Neural progenitor cell (in vitro differentiated cells): ENCODE data around the gene NPEPL1.

Experiments
- EZH2 ChIP-seq: fragments of 200-600 bp; sonication (generic); IDR thresholded peaks from 2 replicates; pipeline ENCODE4 v1.6.1; 2017; ENCODE audit warnings: antibody characterized with exemption, mild to moderate bottlenecking, moderate library complexity
- EZH2phosphoT487 ChIP-seq: fragments of 200-600 bp; sonication (generic); IDR thresholded peaks from 2 replicates; pipeline ENCODE4 v1.6.1; 2017; ENCODE audit warnings: antibody characterized with exemption
- TF ChIP-seq, protein P1 (sequence below): fragments of 200-600 bp; sonication (generic); IDR thresholded peaks from 2 replicates; pipeline ENCODE4 v1.5.1; 2017; ENCODE audit warnings: antibody characterized with exemption, mild to moderate bottlenecking

DNA sequence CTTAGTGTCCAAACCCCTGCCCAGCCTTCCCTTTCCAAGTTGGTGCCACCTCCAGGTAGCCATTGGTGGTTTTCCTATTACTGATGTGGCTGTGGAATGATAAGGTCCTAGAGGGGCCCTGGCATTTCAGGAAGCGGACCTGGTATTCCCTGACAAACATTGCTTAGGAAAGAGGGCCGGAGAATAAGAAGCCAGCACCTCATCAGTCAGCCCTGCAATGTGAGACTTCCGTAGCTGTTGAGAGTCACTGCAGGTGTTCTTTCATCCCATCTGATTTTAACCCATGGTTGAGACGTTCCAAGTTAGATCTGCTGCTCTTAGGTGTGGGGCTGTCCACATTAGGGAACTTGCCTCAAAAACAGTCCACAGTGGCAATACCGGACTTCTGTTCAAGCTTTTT lies 14.8 kb upstream of the NPEPL1 start:
- TF ChIP-seq, protein P1, sequence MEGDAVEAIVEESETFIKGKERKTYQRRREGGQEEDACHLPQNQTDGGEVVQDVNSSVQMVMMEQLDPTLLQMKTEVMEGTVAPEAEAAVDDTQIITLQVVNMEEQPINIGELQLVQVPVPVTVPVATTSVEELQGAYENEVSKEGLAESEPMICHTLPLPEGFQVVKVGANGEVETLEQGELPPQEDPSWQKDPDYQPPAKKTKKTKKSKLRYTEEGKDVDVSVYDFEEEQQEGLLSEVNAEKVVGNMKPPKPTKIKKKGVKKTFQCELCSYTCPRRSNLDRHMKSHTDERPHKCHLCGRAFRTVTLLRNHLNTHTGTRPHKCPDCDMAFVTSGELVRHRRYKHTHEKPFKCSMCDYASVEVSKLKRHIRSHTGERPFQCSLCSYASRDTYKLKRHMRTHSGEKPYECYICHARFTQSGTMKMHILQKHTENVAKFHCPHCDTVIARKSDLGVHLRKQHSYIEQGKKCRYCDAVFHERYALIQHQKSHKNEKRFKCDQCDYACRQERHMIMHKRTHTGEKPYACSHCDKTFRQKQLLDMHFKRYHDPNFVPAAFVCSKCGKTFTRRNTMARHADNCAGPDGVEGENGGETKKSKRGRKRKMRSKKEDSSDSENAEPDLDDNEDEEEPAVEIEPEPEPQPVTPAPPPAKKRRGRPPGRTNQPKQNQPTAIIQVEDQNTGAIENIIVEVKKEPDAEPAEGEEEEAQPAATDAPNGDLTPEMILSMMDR = no peak
- TF ChIP-seq EZH2 (no peak), EZH2phosphoT487 (no peak)
